Renal pelvis (tissue), 4 donors: ENCODE measurements around the gene ARSA. TPM values are rescaled to one million over a fixed set of nuclear protein-coding genes. Genes with fewer than 3 reads are reported as not detected.
A peak's percentile ranks its signal among the peaks of the same experiment; 100 is the strongest.

ENCODE experiments used
- DNase-seq: peaks from one replicate; pipeline ENCODE4 v3.0.0-alpha.2; 2013
- polyA plus RNA-seq, 3 donors: library from polyadenylated mRNA; unstranded; fragments of 120-200 nt; gene quantifications; one replicate each; pipeline ENCODE4 v1.2.1, GENCODE V29; 2013; ENCODE audit not compliant: insufficient read length in 3 of 3

Gene ARSA
- polyA plus RNA-seq, 3 donors = 15.3 to 23.7 (median 20.4) TPM

DNA sequence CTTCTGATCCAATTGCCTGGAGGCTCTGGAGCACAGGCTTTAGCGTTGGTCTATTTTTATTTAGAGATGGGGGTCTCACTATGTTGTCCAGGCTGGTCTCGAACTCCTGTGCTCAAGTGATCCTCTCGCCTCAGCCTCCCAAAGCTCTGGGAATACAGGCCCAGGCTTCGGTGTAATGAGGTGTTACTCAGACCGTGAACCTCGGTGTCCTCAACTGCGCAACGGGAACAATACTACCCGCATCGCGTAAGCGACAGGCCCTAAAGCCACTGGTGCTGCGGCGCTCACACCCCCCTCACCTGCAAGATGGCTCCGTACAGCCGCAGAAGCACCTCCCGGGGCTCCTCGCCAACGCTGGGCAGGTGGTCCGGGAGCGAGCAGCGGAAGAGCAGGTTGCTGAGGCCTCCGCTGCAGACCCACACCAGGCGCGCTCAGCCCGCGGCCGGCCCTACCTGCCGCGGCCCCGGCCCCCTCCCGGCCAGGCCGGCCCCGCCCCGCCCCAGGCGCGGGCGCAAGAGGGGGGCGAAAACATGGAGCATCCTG lies 45.9 kb downstream of the ARSA start:
- no peak for DNase-seq

DNA sequence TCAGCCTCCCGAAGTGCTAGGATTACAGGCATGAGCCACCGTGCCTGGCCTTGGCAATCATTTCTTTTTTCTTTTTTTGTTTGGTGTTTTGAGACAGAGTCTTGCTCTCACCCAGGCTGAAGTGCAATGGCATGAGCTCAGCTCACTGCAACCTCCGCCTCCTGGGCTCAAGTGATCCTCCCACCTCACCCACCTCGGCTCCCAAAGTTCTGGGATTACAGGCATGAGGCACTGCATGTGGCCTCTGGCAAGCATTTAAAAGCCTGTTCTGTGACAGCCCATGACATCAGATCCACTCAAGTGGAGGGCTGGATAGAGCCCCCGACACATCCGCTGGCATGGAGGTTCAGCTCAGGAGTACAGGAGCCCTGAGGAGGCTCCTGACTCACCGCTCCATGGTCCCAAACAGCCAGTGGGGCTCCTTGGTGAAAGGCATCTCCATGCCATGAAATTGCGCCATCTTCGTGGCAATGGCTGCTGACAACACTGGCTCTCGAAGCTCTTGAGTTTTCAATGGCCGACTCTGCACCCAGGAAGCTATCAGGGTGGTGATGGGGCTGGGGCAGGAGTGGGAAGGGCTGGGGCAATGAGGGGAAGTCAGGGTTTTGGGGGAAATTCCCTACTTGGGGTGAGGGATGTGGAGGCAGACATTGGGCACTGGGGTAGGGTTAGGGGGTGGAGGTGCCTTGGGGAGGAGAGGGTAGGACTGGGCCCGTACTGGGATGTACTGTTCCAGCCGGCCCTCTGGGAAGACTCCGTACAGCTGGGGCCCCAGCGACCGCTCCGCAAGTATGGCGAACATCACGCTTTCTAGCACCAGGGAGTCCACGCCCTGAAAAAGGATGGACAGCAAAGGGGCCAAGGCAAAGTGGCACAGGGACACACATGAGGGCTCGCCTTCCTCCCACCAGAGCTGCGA lies 46.7 kb downstream of the ARSA start:
- DNase-seq = no peak

DNA sequence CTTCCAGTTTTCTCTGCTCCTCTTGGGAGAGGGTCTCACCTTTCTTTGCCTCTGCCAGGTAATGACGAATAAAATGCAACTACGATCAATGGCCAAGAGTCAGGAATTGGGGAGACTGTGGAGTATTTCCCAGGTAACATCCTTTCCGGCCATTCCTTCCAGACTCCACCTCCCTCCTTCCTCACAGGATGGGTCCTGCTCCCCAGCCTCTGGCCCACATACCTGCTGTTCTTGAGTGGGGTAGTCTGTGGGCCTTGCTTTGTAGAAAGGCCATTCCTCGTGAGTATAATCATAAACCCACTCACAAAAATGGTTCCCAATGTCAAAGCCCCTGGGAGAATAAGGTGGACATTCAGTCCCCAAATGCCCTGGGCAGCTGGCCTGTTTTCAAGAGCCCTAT lies 48.2 kb downstream of the ARSA start:
- DNase-seq = no peak

DNA sequence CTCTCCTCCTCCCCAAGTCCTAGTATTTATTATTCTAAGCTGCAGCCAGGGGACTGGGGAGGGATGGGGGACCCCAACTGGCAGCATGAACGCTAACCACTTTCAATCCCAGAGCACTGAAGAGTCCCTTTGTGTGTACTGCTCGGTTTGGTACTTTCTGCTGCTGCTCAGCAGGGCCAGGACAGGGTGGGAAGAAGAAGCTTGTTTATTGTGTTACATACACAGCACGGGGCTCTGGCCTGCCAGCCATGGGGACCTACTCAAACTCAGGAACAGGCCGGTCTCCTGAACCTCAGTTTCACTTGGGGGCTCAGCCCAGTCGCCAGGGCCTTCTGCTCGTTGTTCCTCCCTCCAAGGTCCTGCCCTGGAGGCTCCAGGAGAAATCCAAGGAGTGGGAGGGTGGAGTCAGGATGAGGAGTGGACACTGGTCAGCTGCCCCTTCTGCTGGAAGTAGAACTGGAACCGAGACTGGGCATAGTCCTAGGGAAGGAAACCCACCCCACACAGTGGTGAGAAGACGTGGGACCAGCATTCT lies 49.1 kb downstream of the ARSA start:
- no peak for DNase-seq

DNA sequence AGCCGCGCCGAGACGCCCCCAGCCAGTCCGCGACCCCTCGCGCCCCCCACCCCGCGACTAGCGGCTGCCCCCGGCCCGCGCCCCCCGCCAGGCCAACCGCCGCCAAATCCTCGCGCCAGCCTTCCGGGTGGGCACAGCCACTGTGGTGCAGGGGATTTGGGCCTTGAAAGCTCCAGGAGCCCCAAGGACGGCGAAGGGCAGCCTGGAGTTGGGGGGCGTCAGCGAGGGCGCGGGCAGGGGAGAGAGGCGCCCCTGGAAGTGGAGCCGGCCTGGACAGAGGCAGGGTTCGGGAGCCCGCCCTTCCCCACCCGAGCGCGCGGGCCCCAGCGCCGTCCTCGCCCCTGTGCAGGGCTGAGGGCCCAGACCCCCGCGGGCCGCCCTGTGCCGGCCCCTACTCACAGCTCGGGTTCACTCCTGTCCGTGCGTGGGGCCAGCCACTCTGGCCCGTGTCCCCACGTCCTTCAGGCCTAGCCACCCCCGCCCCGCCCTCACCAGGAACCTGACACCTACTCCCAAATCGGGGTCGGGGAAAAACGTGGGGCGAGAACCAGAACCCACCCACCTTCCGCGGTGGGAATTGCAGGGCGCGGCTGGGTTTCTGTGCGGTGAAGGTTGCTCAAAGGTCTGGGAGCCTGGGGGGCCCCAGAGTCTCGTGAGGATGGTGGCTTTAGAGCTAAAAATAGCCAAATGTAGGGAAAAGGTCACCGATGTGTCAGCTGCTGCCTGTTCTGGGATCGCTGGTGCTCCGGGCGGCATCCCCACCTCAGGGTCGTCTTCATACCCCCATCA lies 49.8 kb downstream of the ARSA start, which contains the start of gene CPT1B:
Gene CPT1B, minus strand, starts transcription at position 441 of the 789 bp plus-strand sequence. CDS start 512 bp downstream, outside the sequence.
- DNase-seq = no peak

DNA sequence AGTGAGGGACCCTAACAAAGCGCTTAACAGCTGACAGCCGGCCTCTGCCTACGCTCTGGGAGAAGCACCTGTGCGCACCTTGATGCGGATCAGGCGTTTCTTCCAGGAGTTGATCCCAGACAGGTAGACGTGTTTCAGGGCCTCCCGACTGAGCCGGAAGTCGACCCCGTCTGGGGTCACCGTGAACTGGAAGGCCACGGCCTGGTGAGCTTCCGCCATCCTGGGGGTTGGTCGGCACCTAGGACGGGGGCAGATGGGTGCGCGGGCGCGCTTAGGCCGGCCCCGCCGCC lies 50.3 kb downstream of the ARSA start:
- no peak for DNase-seq

DNA sequence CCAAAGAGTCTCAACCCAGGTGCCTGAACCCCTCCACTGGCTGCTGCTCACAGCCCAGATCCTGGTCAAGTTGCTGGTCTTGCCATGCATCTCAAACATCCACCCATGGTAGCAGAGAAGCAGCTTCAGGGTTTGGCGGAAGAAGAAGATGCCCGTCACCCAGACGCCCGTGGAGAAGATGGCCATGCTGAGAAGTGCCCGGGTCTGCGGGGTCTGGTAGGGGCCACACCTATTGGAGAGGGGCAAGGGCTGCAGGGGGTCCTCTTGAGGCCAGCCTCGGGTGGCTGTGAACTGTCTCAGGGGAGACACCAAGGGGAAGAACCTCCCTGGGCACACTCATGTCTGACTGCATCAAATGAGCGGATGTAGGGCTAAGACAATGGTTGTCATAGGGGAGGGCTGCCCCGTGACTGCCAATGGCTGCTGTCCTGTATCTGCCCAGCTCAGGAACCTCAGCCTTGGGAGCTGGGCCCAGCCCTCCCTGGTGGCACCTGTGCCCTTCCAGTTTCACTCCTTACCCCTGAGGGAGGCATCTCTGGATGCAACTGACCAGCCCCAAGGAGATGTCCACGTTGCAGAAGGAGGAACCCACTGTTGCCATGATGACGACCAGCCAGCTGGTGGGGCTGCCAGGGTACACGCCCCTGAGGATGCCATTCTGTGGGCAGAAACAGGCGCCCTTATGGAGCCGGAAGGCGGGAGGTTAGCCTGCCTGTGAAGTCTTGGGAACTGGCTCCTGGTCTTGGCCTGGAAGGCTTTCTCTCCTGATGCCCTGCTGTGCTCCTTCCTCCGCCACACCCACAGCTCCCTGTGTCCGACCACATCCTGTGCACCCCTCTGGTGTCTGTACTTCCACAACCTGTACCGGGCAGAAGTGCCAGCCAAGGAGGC lies 50.9 kb downstream of the ARSA start:
- no peak for DNase-seq

DNA sequence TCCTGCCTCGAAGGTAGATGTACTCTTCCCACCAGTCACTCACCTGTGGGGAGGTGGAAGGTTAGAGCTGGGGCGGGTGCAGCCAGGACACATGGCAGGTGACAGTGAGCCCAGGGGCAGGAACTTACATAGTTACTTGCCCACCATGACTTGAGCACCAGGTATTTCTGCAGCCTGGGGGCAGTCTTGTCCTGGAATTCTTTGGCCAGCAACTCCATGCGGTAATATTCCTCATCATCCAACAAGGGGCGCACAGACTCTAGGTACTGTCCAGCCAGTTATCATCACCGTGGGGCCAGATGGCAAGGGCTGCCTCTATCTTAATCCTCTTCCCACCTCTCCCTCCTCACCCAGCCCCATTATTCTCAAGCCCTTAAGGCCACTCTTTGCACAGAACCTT lies 51.9 kb downstream of the ARSA start:
- peak; percentile 52 for DNase-seq

DNA sequence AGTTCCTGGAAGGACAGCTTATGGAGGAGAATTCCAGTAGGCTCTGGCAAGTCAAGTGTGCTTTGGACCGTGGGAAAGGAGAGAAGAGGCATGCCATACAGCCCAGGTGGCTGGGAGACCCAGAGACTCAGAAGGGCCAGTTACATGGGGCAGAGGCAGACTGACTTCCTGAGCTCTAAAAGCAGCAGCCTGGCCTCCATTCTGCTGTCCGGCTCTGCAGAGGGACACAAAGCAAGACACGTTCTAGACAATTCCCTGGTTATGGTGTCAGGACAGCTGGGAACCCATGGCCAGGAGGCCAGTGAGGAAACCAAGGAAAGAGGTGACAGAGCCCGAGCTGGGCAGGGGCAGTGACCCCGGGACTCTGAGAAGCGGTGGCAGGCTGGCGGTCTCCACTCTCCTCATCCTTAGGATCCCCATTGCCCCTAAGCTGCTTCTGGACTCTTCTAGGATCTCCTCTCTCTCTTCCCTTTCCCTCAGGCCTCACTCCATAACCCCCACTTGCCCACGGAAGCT lies 52.5 kb downstream of the ARSA start:
- DNase-seq = no peak

Other genes starting within 250 kb of the ARSA start
- gene SBF1, start 153.1 kb downstream of the ARSA start, polyA plus RNA-seq = 10 to 100 TPM; 42.2 to 51.0 (median 42.9) TPM
- gene ADM2, start 146.6 kb downstream of the ARSA start, polyA plus RNA-seq = 1 to 10 TPM; 4.4 to 6.0 (median 5.7) TPM
- gene MIOX, start 141.3 kb downstream of the ARSA start, polyA plus RNA-seq = 1 to 10 TPM; 3.3 to 6.6 (median 4.2) TPM
- 10 to 100 TPM; 47.3 to 61.5 (median 60.5) TPM for gene LMF2, start 120.5 kb downstream of the ARSA start, polyA plus RNA-seq
- 10 to 100 TPM; 48.3 to 57.4 (median 56.6) TPM for gene NCAPH2, start 119.9 kb downstream of the ARSA start, polyA plus RNA-seq
- 1 to 10 TPM in 2 of 3 donors, not detected in 1; 5.4 to 6.7 TPM for gene SCO2, start 102.6 kb downstream of the ARSA start, polyA plus RNA-seq
- 1 to 10 TPM; 1.4 to 2.2 (median 2.0) TPM for gene TYMP, start 98.1 kb downstream of the ARSA start, polyA plus RNA-seq
- under 1 TPM in 2 of 3 donors, not detected in 1; 0.04 to 0.30 TPM for gene KLHDC7B, start 82.3 kb downstream of the ARSA start, polyA plus RNA-seq
- gene SYCE3, start 65.2 kb downstream of the ARSA start, polyA plus RNA-seq = under 1 TPM in 1 of 3 donors, not detected in 2; 0.58 TPM
- 10 to 100 TPM; 16.8 to 18.3 (median 17.1) TPM for gene CPT1B, start 49.7 kb downstream of the ARSA start, polyA plus RNA-seq
- gene CHKB, start 45.3 kb downstream of the ARSA start, polyA plus RNA-seq = 100 to 1,000 TPM in 2 of 3 donors, 10 to 100 TPM in 1; 74.5 to 109 (median 105) TPM
- 1 to 10 TPM in 2 of 3 donors, under 1 TPM in 1; 0.76 to 1.1 (median 1.0) TPM for gene MAPK8IP2, start 27.4 kb downstream of the ARSA start, polyA plus RNA-seq
- 10 to 100 TPM; 19.1 to 27.2 (median 19.6) TPM for gene SHANK3, start 44.7 kb upstream of the ARSA start, polyA plus RNA-seq
- under 1 TPM; 0.43 to 0.58 (median 0.58) TPM for gene ACR, start 110.1 kb upstream of the ARSA start, polyA plus RNA-seq
- gene RABL2B, start 155.5 kb upstream of the ARSA start, polyA plus RNA-seq = 10 to 100 TPM; 52.5 to 87.3 (median 78.0) TPM